Astrocyte of the hippocampus (primary cell): ENCODE measurements around the gene ANKRD62.

Experiments
- DNase-seq: peaks from one replicate; pipeline ENCODE4 v3.0.0; 2011; ENCODE audit warnings: low read depth, low spot score

The ANKRD62 gene

GRCh38 chr18:12093520-12094257 is at the start of gene ANKRD62:
Gene ANKRD62 (plus strand): TSS chr18:12093843. CDS start chr18:12094018, 175 bp downstream.
- DNase-seq = no peak

- no peak for DNase-seq
Measured at GRCh38 chr18:12044591-12044990, 49.1 kb upstream of the ANKRD62 start.

GRCh38 chr18:12046046-12046750 is 47.4 kb upstream of the ANKRD62 start:
- no peak for DNase-seq

GRCh38 chr18:12046751-12047335 is 46.8 kb upstream of the ANKRD62 start:
- DNase-seq = no peak

- DNase-seq = no peak
Measured at GRCh38 chr18:12048010-12048826, 45.4 kb upstream of the ANKRD62 start.

GRCh38 chr18:12048827-12049175 is 44.8 kb upstream of the ANKRD62 start:
- DNase-seq = peak; percentile 57

- DNase-seq = no peak
Measured at GRCh38 chr18:12049978-12050811, 43.4 kb upstream of the ANKRD62 start.

GRCh38 chr18:12052866-12053265 is 40.8 kb upstream of the ANKRD62 start:
- DNase-seq = no peak

- no peak for DNase-seq
Measured at GRCh38 chr18:12053289-12053688, 40.4 kb upstream of the ANKRD62 start.

- DNase-seq = no peak
Measured at GRCh38 chr18:12056034-12056883, 37.4 kb upstream of the ANKRD62 start.

GRCh38 chr18:12056884-12057402 is 36.7 kb upstream of the ANKRD62 start:
- no peak for DNase-seq

GRCh38 chr18:12057419-12058039 is 36.1 kb upstream of the ANKRD62 start:
- no peak for DNase-seq

GRCh38 chr18:12059334-12060181 is 34.1 kb upstream of the ANKRD62 start:
- no peak for DNase-seq

GRCh38 chr18:12060182-12060870 is 33.3 kb upstream of the ANKRD62 start:
- no peak for DNase-seq

GRCh38 chr18:12061685-12062084 is 32.0 kb upstream of the ANKRD62 start:
- no peak for DNase-seq

GRCh38 chr18:12062974-12063373 is 30.7 kb upstream of the ANKRD62 start:
- no peak for DNase-seq

- DNase-seq = no peak
Measured at GRCh38 chr18:12064086-12064763, 29.4 kb upstream of the ANKRD62 start.
